HepG2 (cell line): ENCODE results near the gene DNAJB8. TPM values are rescaled to one million over a fixed set of nuclear protein-coding genes. Genes with fewer than 3 reads are reported as not detected.

ENCODE experiments used
- ATAC-seq: fragments of 200-7000 bp; cut with Tn5 transposase; 3 replicates; pipeline ENCODE4 v1.9.1; 2020; ENCODE audit warnings: mild to moderate bottlenecking, moderate library complexity
- BruUV-seq: library from RNA; stranded (reverse); fragments of 400-500 nt; replicated peaks from 2 replicates; lab custom pipeline; 2021; lab: Mats Ljungman, UMichigan
- CTCF ChIA-PET: fragments of 300-600 bp; formaldehyde crosslinking; extraction: SDS; loops from one replicate; lab custom pipeline; 2021; ENCODE audit warnings: low total read pairs, inconsistent platforms, low intra/inter-chr PET ratio; lab: Yijun Ruan, JAX
- POLR2A ChIA-PET: fragments of 350-600 bp; sonication (Branson Sonifier 250); formaldehyde crosslinking; loops from one replicate; lab custom pipeline; 2020; ENCODE audit warnings: antibody characterized with exemption, inconsistent platforms; lab: Yijun Ruan, JAX
- DNase-seq: peaks from one replicate; pipeline ENCODE4 v3.0.0-alpha.2; 2015; ENCODE audit warnings: low spot score
- FAIRE-seq: peaks from 3 replicates; lab custom pipeline; 2011; peaks lifted over from hg19 to GRCh38; lab: Jason Lieb, UNC
- H2AFZ ChIP-seq: one replicate; pipeline ENCODE4 v1.6.1; 2011; ENCODE audit warnings: low read length, inconsistent platforms
- H3K27ac ChIP-seq: fragments of 300-600 bp; 3 replicates; pipeline ENCODE4 v1.8.0; 2011; ENCODE audit warnings: mixed run types, mild to moderate bottlenecking, mixed read lengths, low read length, inconsistent platforms; ENCODE audit not compliant: insufficient read depth; ENCODE audit errors: extremely low read length
- H3K27me3 ChIP-seq, 2 experiments: fragments of 200-600 bp in 1 of 2; 2 replicates in 1 of 2; 3 replicates in 1 of 2; pipeline versions ENCODE4 v1.6.0 to v1.8.0; 2011; ENCODE audit warnings: low read length in 2 of 2, mild to moderate bottlenecking in 2 of 2, moderate library complexity in 2 of 2, inconsistent platforms in 1 of 2; ENCODE audit not compliant: insufficient read depth in 2 of 2, control insufficient read depth in 1 of 2
- H3K36me3 ChIP-seq, 2 experiments: fragments of 200-600 bp in 1 of 2; replicated peaks in 1 of 2; 2 replicates in 1 of 2; 3 replicates in 1 of 2; pipeline versions ENCODE4 v1.5.1 to v1.8.0; 2011; ENCODE audit warnings: low read length in 2 of 2, inconsistent platforms in 1 of 2; ENCODE audit not compliant: insufficient read depth in 2 of 2, control insufficient read depth in 1 of 2
- H3K4me1 ChIP-seq: 2 replicates; pipeline ENCODE4 v1.5.1; 2012; ENCODE audit warnings: low read length, inconsistent platforms; ENCODE audit not compliant: insufficient read depth
- H3K4me2 ChIP-seq: 2 replicates; pipeline ENCODE4 v1.6.0; 2011; ENCODE audit warnings: low read depth, low read length, inconsistent platforms
- H3K4me3 ChIP-seq, 3 experiments: fragments of 200-600 bp in 1 of 3; sonication (generic), shearing (Covaris generic) in 1 of 3; replicated peaks in 1 of 3; 2 replicates each; pipeline ENCODE4 v1.5.1; 2011 to 2016; ENCODE audit warnings: low read length in 3 of 3, inconsistent platforms in 2 of 3, low read depth in 2 of 3, mild to moderate bottlenecking in 2 of 3, control low read depth in 1 of 3, mixed read lengths in 1 of 3; ENCODE audit not compliant: insufficient read depth in 1 of 3
- H3K79me2 ChIP-seq: one replicate; pipeline ENCODE4 v1.6.1; 2011; ENCODE audit warnings: low read length, inconsistent platforms; ENCODE audit not compliant: insufficient read depth
- H3K9ac ChIP-seq: 2 replicates; pipeline ENCODE4 v1.6.0; 2011; ENCODE audit warnings: mild to moderate bottlenecking, low read depth, low read length, inconsistent platforms; ENCODE audit not compliant: insufficient read depth
- H3K9me3 ChIP-seq: 2 replicates; pipeline ENCODE4 v1.5.1; 2012; ENCODE audit warnings: mild to moderate bottlenecking, low read length
- H4K20me1 ChIP-seq: 2 replicates; pipeline ENCODE4 v1.6.0; 2011; ENCODE audit warnings: inconsistent platforms, mild to moderate bottlenecking, low read length, moderate library complexity; ENCODE audit not compliant: insufficient read depth
- CEBPZ ChIP-seq: IDR thresholded peaks from 2 replicates; pipeline ENCODE4 v1.6.1; 2012; ENCODE audit warnings: low read length, improper control_type of control experiment
- DR1 ChIP-seq: sonication (generic); formaldehyde crosslinking; IDR thresholded peaks from 2 replicates; pipeline ENCODE4 v1.8.0; 2021; ENCODE audit warnings: mild to moderate bottlenecking, missing genetic modification reagents, inconsistent platforms
- EED ChIP-seq: sonication (generic); formaldehyde crosslinking; IDR thresholded peaks from 2 replicates; pipeline ENCODE4 v1.5.0; 2020; ENCODE audit warnings: mild to moderate bottlenecking, missing genetic modification reagents
- GABPB1 ChIP-seq: IDR thresholded peaks from 2 replicates; pipeline ENCODE4 v1.6.1; 2016; ENCODE audit warnings: mild to moderate bottlenecking, missing genetic modification reagents, moderate library complexity, missing compliant biosample characterization
- NAIF1 ChIP-seq: sonication (generic); formaldehyde crosslinking; IDR thresholded peaks from 2 replicates; pipeline ENCODE4 v1.5.0; 2020; ENCODE audit warnings: mild to moderate bottlenecking, missing genetic modification reagents, borderline replicate concordance
- NFIC ChIP-seq: IDR thresholded peaks from 2 replicates; pipeline ENCODE4 v1.6.1; 2012; ENCODE audit warnings: mild to moderate bottlenecking, low read length, inconsistent platforms
- NR2F1 ChIP-seq, 2 experiments: fragments of 450-650 bp in 1 of 2; formaldehyde crosslinking in 1 of 2; IDR thresholded peaks; 2 replicates each; pipeline versions ENCODE4 v1.5.0 to v1.6.1; 2016 to 2020; ENCODE audit warnings: mild to moderate bottlenecking in 1 of 2, missing compliant biosample characterization in 1 of 2, missing genetic modification reagents in 1 of 2, moderate library complexity in 1 of 2
- ZNF362 ChIP-seq: sonication (generic); formaldehyde crosslinking; IDR thresholded peaks from 2 replicates; pipeline ENCODE4 v1.4.0; 2020; ENCODE audit warnings: missing genetic modification reagents, mild to moderate bottlenecking, borderline replicate concordance
- ZNF383 ChIP-seq: sonication (generic); formaldehyde crosslinking; IDR thresholded peaks from 2 replicates; pipeline ENCODE4 v1.4.0; 2020; ENCODE audit warnings: missing genetic modification reagents, mild to moderate bottlenecking, borderline replicate concordance
- ZNF451 ChIP-seq: sonication (generic); formaldehyde crosslinking; IDR thresholded peaks from 2 replicates; pipeline ENCODE4 v1.5.0; 2020; ENCODE audit warnings: mild to moderate bottlenecking, missing genetic modification reagents
- ZNF652 ChIP-seq: IDR thresholded peaks from 2 replicates; pipeline ENCODE4 v1.6.1; 2016; ENCODE audit warnings: low read depth, borderline replicate concordance
- ZNF7 ChIP-seq: IDR thresholded peaks from 2 replicates; pipeline ENCODE4 v1.6.1; 2016; ENCODE audit warnings: missing biosample characterization, missing genetic modification reagents
- ZNF784 ChIP-seq: sonication (generic); formaldehyde crosslinking; IDR thresholded peaks from 2 replicates; pipeline ENCODE4 v1.5.1; 2020; ENCODE audit warnings: missing genetic modification reagents, mild to moderate bottlenecking, borderline replicate concordance
- WGBS: methylation state at CpG from one replicate; pipeline ENCODE4 v1.1.6; 2017; ENCODE audit warnings: low lambda C conversion rate; 5-methylcytosine and 5-hydroxymethylcytosine counted together
- in situ Hi-C: cut with HindIII; loops from 2 replicates; pipeline ENCODE4 v1.10.0; 2017; ENCODE audit warnings: low pct_unique_long_range_greater_than_20kb; ENCODE audit not compliant: extremely low pct_ligation_motif_present
- intact Hi-C: fragments of 100-400 bp; cut with micrococcal nuclease; formaldehyde crosslinking; loops from one replicate; pipeline ENCODE4 v1.10.0; 2022; ENCODE audit not compliant: unreplicated experiment
- polyA plus RNA-seq, 8 experiments: library from polyadenylated mRNA; depleted of rRNA in 3 of 8; stranded (reverse) in 7 of 8; unstranded in 1 of 8; fragments of >200 nt; fragmentation: Illumina TruSeq in 4 of 8; extraction: Trizol in 4 of 8; gene quantifications; 2 replicates each; pipeline versions ENCODE4 v1.2.1 to v1.2.3, GENCODE V29; 2011 to 2016; ENCODE audit warnings: low read depth in 4 of 8, missing spikeins in 1 of 8, mixed read lengths in 1 of 8; ENCODE audit not compliant: insufficient read depth in 1 of 8
- total RNA-seq, 5 experiments: library from RNA; depleted of rRNA; stranded (reverse); fragments of >200 nt; fragmentation: Illumina TruSeq; extraction: Trizol; gene quantifications; 2 replicates each; pipeline ENCODE4 v1.2.3, GENCODE V29; 2016; ENCODE audit warnings: low read depth in 1 of 5
- TF ChIP-seq, protein P1 (sequence below): sonication (generic); formaldehyde crosslinking; IDR thresholded peaks from 2 replicates; pipeline ENCODE4 v1.5.1; 2020; ENCODE audit warnings: missing genetic modification reagents, mild to moderate bottlenecking, borderline replicate concordance

The DNAJB8 gene
- total and polyA plus RNA-seq, 2 of the 13 experiments (the other 11 are each of a cell fraction or from before 2014, with no cell fraction given) = not detected

DNA sequence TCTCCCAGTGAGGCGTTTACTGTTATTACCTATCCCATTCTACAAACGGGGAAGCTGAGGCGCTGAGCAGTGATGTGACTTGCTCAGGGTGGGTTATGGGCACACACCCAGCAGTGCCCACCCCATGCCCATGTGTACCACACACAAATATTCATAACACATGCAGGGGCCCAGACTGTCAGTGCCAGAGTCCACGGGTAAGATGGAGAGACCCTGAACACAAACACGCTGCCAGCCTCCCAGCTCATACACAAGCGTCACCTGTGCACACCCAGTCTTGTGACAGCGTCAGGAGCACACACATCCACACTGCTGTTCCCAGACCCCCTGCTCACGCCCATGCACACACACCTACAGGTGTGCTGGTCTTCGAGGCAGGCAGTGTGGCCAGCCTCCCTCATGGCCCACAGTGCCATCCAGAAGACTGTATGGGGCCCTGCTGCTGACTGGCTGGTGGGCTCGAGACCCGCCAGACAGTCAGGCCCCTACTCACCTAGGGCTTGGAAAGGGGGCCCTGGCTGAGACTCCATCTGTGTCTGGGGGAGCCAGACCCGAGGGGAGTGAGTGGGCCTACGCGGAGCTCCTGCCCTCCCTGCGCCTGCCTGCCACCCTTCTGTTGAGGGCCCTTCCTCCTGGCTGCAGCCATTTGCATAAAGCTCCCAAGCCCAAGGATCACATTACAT is 39.4 kb downstream of the DNAJB8 start:
- ChIA-PET POLR2A (no interaction called here), CTCF (interaction anchor here (0.7 to 1.4 kb wide), 2 partner anchors 71 to 157 kb away, joined by 3 to 8 read pairs; no protein-coding TSS in a partner anchor)
- BruUV-seq = no TSS peak
- FAIRE-seq (no peak), DNase-seq (no peak), ATAC-seq (no peak)
- intact Hi-C loops = loop anchor here (2.0 to 10.0 kb wide), 4 partner anchors 61 to 255 kb away; no protein-coding TSS in a partner anchor
- H3K4me2 ChIP-seq = no peak overlapping the region
- in situ Hi-C loops = loop anchor here (5.0 kb wide), 1 partner anchor 60 kb away; no protein-coding TSS in a partner anchor
- H3K9me3 ChIP-seq = no peaks in the 10 kb centered on the region
- H3K4me1 ChIP-seq = peaks cover 15% of the 10 kb centered on the region; the same call in 1 of the 2 replicates
- H2AFZ ChIP-seq = no peak overlapping the region
- H3K4me3 ChIP-seq = no peak overlapping the region
- H3K36me3 ChIP-seq = no peaks in the 10 kb centered on the region
- H3K27ac ChIP-seq = no peak overlapping the region
- TF ChIP-seq EED (CRISPR knock-in tag) (no peak), DR1 (CRISPR knock-in tag) (no peak), CEBPZ (no peak), ZNF451 (no peak), ZNF383 (CRISPR knock-in tag) (no peak), ZNF7 (CRISPR knock-in tag) (no peak), ZNF784 (CRISPR knock-in tag) (no peak), NR2F1 (CRISPR knock-in tag; IDR thresholded peaks at IDR 0.05) (no peak), NAIF1 (CRISPR knock-in tag) (no peak), GABPB1 (CRISPR knock-in tag) (no peak), ZNF362 (no peak), ZNF652 (CRISPR knock-in tag) (no peak), NFIC (no peak)
- TF ChIP-seq, protein P1, sequence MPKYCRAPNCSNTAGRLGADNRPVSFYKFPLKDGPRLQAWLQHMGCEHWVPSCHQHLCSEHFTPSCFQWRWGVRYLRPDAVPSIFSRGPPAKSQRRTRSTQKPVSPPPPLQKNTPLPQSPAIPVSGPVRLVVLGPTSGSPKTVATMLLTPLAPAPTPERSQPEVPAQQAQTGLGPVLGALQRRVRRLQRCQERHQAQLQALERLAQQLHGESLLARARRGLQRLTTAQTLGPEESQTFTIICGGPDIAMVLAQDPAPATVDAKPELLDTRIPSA (CRISPR knock-in tag) = no peak
- H4K20me1 ChIP-seq = no peaks in the 10 kb centered on the region
- 94% methylated on average over 12 of the region's 15 CpGs for WGBS
- H3K27me3 ChIP-seq = peaks cover 11 to 45% of the 10 kb centered on the region in 2 experiments
- H3K79me2 ChIP-seq = no peaks in the 10 kb centered on the region
- no peak overlapping the region for H3K9ac ChIP-seq
